Inflammatory macrophage (primary cell): ENCODE data around the gene DIP2B.
A peak's percentile ranks its signal among the peaks of the same experiment; 100 is the strongest.

Experiments
- DNase-seq, 2 donors: peaks; one replicate each; pipeline ENCODE4 v3.0.0-alpha.2; 2020 to 2022

DIP2B gene

GRCh38 chr12:50776749-50777728, 272.3 kb downstream of the DIP2B start:
- no peak for DNase-seq

GRCh38 chr12:50778663-50779590, 274.1 kb downstream of the DIP2B start:
- DNase-seq, result no peak

- no peak for DNase-seq
These were observed 275.2 kb downstream of the DIP2B start for GRCh38 chr12:50780013-50780412.

GRCh38 chr12:50784501-50784900, 279.7 kb downstream of the DIP2B start:
- no peak for DNase-seq

- no peak for DNase-seq
These were observed 280.7 kb downstream of the DIP2B start for GRCh38 chr12:50785406-50786001.

GRCh38 chr12:50786498-50787231, 281.9 kb downstream of the DIP2B start:
- no peak for DNase-seq

GRCh38 chr12:50787618-50788017, 282.8 kb downstream of the DIP2B start:
- no peak for DNase-seq

GRCh38 chr12:50788561-50788960, 283.8 kb downstream of the DIP2B start:
- DNase-seq, result no peak

GRCh38 chr12:50790081-50790480, 285.3 kb downstream of the DIP2B start:
- DNase-seq, result peak in 1 of 2 donors; percentile 20
